HG03378 (cell line): ENCODE measurements around the gene FBXW7.

Source experiments
- ATAC-seq: cut with Tn5 transposase; IDR thresholded peaks from one replicate; pipeline ENCODE4 v1.9.1; 2021; ENCODE audit warnings: mild to moderate bottlenecking, moderate library complexity; ENCODE audit not compliant: unreplicated experiment

Gene FBXW7

GRCh38 chr4:152296386-152296785, 239.5 kb downstream of the FBXW7 start:
- ATAC-seq: no peak

- no peak for ATAC-seq
These were observed 241.1 kb downstream of the FBXW7 start for GRCh38 chr4:152294765-152295164.

GRCh38 chr4:152294331-152294730, 241.6 kb downstream of the FBXW7 start:
- no peak for ATAC-seq

GRCh38 chr4:152293527-152293926, 242.4 kb downstream of the FBXW7 start:
- no peak for ATAC-seq

GRCh38 chr4:152290366-152290921, 245.4 kb downstream of the FBXW7 start:
- no peak for ATAC-seq

GRCh38 chr4:152289941-152290340, 246.0 kb downstream of the FBXW7 start:
- no peak for ATAC-seq

- ATAC-seq: no peak
These were observed 246.4 kb downstream of the FBXW7 start for GRCh38 chr4:152289541-152289940.

- ATAC-seq: no peak
These were observed 252.0 kb downstream of the FBXW7 start for GRCh38 chr4:152283801-152284470.

GRCh38 chr4:152281822-152282221, 254.1 kb downstream of the FBXW7 start:
- ATAC-seq: no peak

GRCh38 chr4:152281211-152281610, 254.7 kb downstream of the FBXW7 start:
- ATAC-seq: no peak

- ATAC-seq: no peak
These were observed 256.7 kb downstream of the FBXW7 start for GRCh38 chr4:152279234-152279566.

- peak; percentile 85 for ATAC-seq
These were observed 257.2 kb downstream of the FBXW7 start for GRCh38 chr4:152278505-152279233.

- ATAC-seq: peak; percentile 36
These were observed 257.8 kb downstream of the FBXW7 start for GRCh38 chr4:152278172-152278504.

- no peak for ATAC-seq
These were observed 258.6 kb downstream of the FBXW7 start for GRCh38 chr4:152277333-152277732.

- no peak for ATAC-seq
These were observed 262.5 kb downstream of the FBXW7 start for GRCh38 chr4:152273343-152273742.
